ENCODE results near the gene ATG101.

DNA sequence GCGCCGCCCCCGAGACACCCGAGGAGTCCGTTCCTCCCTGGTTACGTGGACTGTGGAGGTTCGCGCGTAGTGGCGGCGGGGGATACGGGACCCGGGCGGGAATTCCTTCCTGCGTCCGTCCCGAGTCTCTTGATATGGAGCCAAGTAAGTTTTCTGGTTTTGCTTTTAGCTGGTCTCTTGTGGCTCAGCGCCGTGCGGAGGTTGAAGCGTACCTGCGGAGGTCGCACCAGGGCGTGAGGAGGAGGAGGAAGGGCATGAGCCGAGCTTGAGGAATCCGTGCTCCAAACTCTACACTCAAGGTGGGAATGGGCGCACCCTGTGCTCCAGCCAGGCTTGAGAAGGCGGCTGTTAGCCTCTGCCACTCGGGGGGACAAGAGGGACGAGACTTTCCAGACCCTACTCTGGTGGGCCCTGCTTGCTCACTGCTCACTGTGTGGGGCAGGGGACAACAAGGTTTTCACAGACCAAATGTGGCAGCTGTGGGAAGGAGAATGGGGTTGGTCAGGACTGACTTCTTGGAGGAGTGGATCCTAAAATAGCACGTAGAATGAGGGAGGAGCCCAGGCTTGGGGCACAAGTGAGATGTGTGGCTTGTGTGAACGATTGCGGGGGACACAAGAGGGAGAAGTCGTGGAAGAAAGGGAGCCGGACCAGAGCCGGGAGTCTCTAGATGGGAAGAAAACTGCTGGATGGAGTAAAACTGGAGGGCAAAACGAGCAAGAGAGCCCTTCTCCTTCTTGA lies 577 bp downstream of the ATG101 start:
- TF ChIP-seq POLR2A (IDR thresholded peaks at IDR 0.05) (no peak), POLR2AphosphoS5 (IDR thresholded peaks at IDR 0.05; ENCODE audit: insufficient read depth in 1 of 2, low read depth in 1 of 2) (no peak)
- TF ChIP-seq, protein P1, sequence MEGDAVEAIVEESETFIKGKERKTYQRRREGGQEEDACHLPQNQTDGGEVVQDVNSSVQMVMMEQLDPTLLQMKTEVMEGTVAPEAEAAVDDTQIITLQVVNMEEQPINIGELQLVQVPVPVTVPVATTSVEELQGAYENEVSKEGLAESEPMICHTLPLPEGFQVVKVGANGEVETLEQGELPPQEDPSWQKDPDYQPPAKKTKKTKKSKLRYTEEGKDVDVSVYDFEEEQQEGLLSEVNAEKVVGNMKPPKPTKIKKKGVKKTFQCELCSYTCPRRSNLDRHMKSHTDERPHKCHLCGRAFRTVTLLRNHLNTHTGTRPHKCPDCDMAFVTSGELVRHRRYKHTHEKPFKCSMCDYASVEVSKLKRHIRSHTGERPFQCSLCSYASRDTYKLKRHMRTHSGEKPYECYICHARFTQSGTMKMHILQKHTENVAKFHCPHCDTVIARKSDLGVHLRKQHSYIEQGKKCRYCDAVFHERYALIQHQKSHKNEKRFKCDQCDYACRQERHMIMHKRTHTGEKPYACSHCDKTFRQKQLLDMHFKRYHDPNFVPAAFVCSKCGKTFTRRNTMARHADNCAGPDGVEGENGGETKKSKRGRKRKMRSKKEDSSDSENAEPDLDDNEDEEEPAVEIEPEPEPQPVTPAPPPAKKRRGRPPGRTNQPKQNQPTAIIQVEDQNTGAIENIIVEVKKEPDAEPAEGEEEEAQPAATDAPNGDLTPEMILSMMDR (IDR thresholded peaks at IDR 0.05): no peak

Measured in vagina (tissue), 2 donors.